ENCODE measurements around the gene FLT3. TPM values are rescaled to one million over a fixed set of nuclear protein-coding genes. Genes with fewer than 3 reads are reported as not detected.
"Not testable (repeated sequence)": the region's sequence is repeated elsewhere in the genome, so short reads cannot be mapped to it uniquely, and the experiment has no call there.

Gene FLT3
- total and polyA plus RNA-seq, 12 donors = 0.07 to 0.95 (median 0.16) TPM; not detected in 5

GRCh38 chr13:27966641-27967202 lies 133.7 kb downstream of the FLT3 start:
- Histone ChIP-seq H3K27me3 (peaks cover 60 to 100% (median 100%) of the 10 kb centered on the region in 7 donors), H3K4me3 (no peak overlapping the region), H3K27ac (no peak overlapping the region), H3K4me1 (peaks cover 0 to 35% (median 13%) of the 10 kb centered on the region in 9 donors), H3K36me3 (no peaks in the 10 kb centered on the region), H3K9me3 (no peaks in the 10 kb centered on the region)
- no peak for ATAC-seq
- TF ChIP-seq CTCF (IDR thresholded peaks at IDR 0.05) = no peak
- intact Hi-C loops (cut with DNase I) = no loop called here
- DNase-seq = no peak
- WGBS, 2 donors = 3 to 4% methylated on average over 38 of the region's 38 CpGs

GRCh38 chr13:27965740-27966640 lies 134.4 kb downstream of the FLT3 start:
- ATAC-seq (no peak), DNase-seq (no peak)
- intact Hi-C loops (cut with DNase I) = no loop called here
- Histone ChIP-seq H3K9me3 (no peaks in the 10 kb centered on the region), H3K36me3 (no peaks in the 10 kb centered on the region), H3K27ac (no peak overlapping the region), H3K27me3 (peaks cover 54 to 100% (median 100%) of the 10 kb centered on the region in 7 donors), H3K4me3 (no peak overlapping the region), H3K4me1 (peaks cover 0 to 39% (median 16%) of the 10 kb centered on the region in 9 donors)
- TF ChIP-seq CTCF (IDR thresholded peaks at IDR 0.05) = no peak
- 12 to 13% methylated on average over 45 of the region's 45 CpGs for WGBS, 2 donors

GRCh38 chr13:27965343-27965739 lies 135.0 kb downstream of the FLT3 start:
- WGBS, 2 donors = 48 to 57% methylated on average over 7 of the region's 7 CpGs
- Histone ChIP-seq H3K4me3 (no peak overlapping the region), H3K9me3 (no peaks in the 10 kb centered on the region), H3K4me1 (peaks cover 3 to 41% (median 23%) of the 10 kb centered on the region in 9 donors), H3K36me3 (no peaks in the 10 kb centered on the region), H3K27ac (no peak overlapping the region), H3K27me3 (peaks cover 51 to 100% (median 100%) of the 10 kb centered on the region in 7 donors)
- no peak for TF ChIP-seq CTCF (IDR thresholded peaks at IDR 0.05)
- intact Hi-C loops (cut with DNase I) = no loop called here
- ATAC-seq (no peak), DNase-seq (no peak)

GRCh38 chr13:27964741-27965323 lies 135.5 kb downstream of the FLT3 start:
- no peaks in the 10 kb centered on the region for H3K36me3 ChIP-seq
- intact Hi-C loops (cut with DNase I) = no loop called here
- no peak overlapping the region for H3K4me3 ChIP-seq
- no peak for ATAC-seq
- H3K4me1 ChIP-seq = peaks cover 3 to 46% (median 28%) of the 10 kb centered on the region in 9 donors
- 16 to 21% methylated on average over 15 of the region's 15 CpGs for WGBS, 2 donors
- no peak for TF ChIP-seq CTCF (IDR thresholded peaks at IDR 0.05)
- H3K9me3 ChIP-seq = no peaks in the 10 kb centered on the region
- DNase-seq = no peak
- H3K27me3 ChIP-seq = peaks cover 51 to 100% (median 100%) of the 10 kb centered on the region in 7 donors
- no peak overlapping the region for H3K27ac ChIP-seq

GRCh38 chr13:27964206-27964605 lies 136.2 kb downstream of the FLT3 start:
- H3K9me3 ChIP-seq; H3K36me3 ChIP-seq; intact Hi-C loops (cut with DNase I); H3K4me3 ChIP-seq; DNase-seq; ATAC-seq; H3K27ac ChIP-seq: not testable (repeated sequence)
- 39 to 40% methylated on average over 13 of the region's 13 CpGs for WGBS, 2 donors
- peaks cover 49 to 100% (median 100%) of the 10 kb centered on the region in 7 donors for H3K27me3 ChIP-seq
- peaks cover 3 to 50% (median 34%) of the 10 kb centered on the region in 9 donors for H3K4me1 ChIP-seq
